Measurements from ENCODE around the gene BHLHE40. TPM values are rescaled to one million over a fixed set of nuclear protein-coding genes. Genes with fewer than 3 reads are reported as not detected.

Gene BHLHE40
- polyA plus RNA-seq, 2 of the 4 experiments (the other 2 are of a cell fraction) = 102 to 160 TPM

DNA sequence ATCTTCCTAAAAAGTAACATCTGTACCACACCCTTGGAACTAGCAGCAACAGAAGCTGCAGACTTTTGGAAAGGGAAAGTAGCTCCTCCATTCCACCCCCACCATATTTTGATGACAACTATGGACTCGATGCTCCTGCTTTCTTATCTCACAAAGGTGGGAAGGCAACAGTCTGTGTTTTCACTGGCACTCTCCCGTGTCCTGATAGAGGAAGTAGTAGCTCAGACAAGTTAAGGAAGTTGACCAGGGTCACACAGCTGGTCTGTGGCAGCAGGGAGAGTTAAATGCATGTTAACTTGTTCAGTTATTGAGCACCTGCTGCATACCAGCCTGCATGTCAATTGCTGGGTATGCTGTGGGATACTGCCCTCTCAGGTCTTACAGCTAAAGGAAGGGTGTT lies 33.1 kb downstream of the BHLHE40 start:
- H3K4me1 ChIP-seq = peaks cover 58% of the 10 kb centered on the region
- no peak overlapping the region for H3K4me3 ChIP-seq
- ChIA-PET POLR2A (interaction anchor here (1.6 to 2.8 kb wide), 4 partner anchors 11 to 33 kb away, joined by 9 to 26 read pairs (median 12); partner anchors contain the start of gene BHLHE40), CTCF (interaction anchor here (0.9 to 2.9 kb wide), 11 partner anchors 9 to 301 kb away, joined by 3 to 16 read pairs (median 5); partner anchors contain the start of gene BHLHE40)
- DNase-seq (ENCODE audit: low read depth in 1 of 2, low spot score in 1 of 2) (no peak), FAIRE-seq (no peak), ATAC-seq (no peak)
- peak overlapping the region; percentile 60 for H3K4me2 ChIP-seq
- WGBS (ENCODE audit: missing lambda C conversion rate) = 75% methylated on average over 2 of the region's 2 CpGs
- TF ChIP-seq POLR2AphosphoS2 (conservative IDR thresholded peaks at IDR 0.05; ENCODE audit: low read length) (no peak), FOSL2 (IDR thresholded peaks at IDR 0.05) (no peak), FOSL2 (CRISPR knock-in tag; IDR thresholded peaks at IDR 0.05) (no peak), HOXA7 (CRISPR knock-in tag; IDR thresholded peaks at IDR 0.05) (no peak), PHF8 (IDR thresholded peaks at IDR 0.05; ENCODE audit: borderline replicate concordance, low read depth) (no peak), TFCP2L1 (CRISPR knock-in tag; IDR thresholded peaks at IDR 0.05) (no peak), NFE2L2 (conservative IDR thresholded peaks at IDR 0.05; ENCODE audit: low read length) (no peak), MAFK (IDR thresholded peaks at IDR 0.05; ENCODE audit: partially characterized antibody) (no peak), MAZ (IDR thresholded peaks at IDR 0.05; ENCODE audit: borderline replicate concordance, low read depth, low read length) (no peak), RFX5 (IDR thresholded peaks at IDR 0.05) (no peak), EP300 (IDR thresholded peaks at IDR 0.05) (no peak), FOSB (CRISPR knock-in tag; IDR thresholded peaks at IDR 0.05) (no peak), SREBF2 (IDR thresholded peaks at IDR 0.05) (no peak), BHLHE40 (IDR thresholded peaks at IDR 0.05; ENCODE audit: low read depth, low read length) (no peak)
- TF ChIP-seq, protein P1, sequence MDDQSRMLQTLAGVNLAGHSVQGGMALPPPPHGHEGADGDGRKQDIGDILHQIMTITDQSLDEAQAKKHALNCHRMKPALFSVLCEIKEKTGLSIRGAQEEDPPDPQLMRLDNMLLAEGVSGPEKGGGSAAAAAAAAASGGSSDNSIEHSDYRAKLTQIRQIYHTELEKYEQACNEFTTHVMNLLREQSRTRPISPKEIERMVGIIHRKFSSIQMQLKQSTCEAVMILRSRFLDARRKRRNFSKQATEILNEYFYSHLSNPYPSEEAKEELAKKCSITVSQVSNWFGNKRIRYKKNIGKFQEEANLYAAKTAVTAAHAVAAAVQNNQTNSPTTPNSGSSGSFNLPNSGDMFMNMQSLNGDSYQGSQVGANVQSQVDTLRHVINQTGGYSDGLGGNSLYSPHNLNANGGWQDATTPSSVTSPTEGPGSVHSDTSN (IDR thresholded peaks at IDR 0.05) = no peak
- TF ChIP-seq, protein P2, sequence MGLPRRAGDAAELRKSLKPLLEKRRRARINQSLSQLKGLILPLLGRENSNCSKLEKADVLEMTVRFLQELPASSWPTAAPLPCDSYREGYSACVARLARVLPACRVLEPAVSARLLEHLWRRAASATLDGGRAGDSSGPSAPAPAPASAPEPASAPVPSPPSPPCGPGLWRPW (IDR thresholded peaks at IDR 0.05) = no peak
- TF ChIP-seq, protein P3, sequence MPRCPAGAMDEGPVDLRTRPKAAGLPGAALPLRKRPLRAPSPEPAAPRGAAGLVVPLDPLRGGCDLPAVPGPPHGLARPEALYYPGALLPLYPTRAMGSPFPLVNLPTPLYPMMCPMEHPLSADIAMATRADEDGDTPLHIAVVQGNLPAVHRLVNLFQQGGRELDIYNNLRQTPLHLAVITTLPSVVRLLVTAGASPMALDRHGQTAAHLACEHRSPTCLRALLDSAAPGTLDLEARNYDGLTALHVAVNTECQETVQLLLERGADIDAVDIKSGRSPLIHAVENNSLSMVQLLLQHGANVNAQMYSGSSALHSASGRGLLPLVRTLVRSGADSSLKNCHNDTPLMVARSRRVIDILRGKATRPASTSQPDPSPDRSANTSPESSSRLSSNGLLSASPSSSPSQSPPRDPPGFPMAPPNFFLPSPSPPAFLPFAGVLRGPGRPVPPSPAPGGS (IDR thresholded peaks at IDR 0.05) = no peak
- TF ChIP-seq, protein P4, sequence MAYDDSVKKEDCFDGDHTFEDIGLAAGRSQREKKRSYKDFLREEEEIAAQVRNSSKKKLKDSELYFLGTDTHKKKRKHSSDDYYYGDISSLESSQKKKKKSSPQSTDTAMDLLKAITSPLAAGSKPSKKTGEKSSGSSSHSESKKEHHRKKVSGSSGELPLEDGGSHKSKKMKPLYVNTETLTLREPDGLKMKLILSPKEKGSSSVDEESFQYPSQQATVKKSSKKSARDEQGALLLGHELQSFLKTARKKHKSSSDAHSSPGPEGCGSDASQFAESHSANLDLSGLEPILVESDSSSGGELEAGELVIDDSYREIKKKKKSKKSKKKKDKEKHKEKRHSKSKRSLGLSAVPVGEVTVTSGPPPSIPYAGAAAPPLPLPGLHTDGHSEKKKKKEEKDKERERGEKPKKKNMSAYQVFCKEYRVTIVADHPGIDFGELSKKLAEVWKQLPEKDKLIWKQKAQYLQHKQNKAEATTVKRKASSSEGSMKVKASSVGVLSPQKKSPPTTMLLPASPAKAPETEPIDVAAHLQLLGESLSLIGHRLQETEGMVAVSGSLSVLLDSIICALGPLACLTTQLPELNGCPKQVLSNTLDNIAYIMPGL (CRISPR knock-in tag; IDR thresholded peaks at IDR 0.05; ENCODE audit: borderline replicate concordance) = no peak
- TF ChIP-seq, protein P5, sequence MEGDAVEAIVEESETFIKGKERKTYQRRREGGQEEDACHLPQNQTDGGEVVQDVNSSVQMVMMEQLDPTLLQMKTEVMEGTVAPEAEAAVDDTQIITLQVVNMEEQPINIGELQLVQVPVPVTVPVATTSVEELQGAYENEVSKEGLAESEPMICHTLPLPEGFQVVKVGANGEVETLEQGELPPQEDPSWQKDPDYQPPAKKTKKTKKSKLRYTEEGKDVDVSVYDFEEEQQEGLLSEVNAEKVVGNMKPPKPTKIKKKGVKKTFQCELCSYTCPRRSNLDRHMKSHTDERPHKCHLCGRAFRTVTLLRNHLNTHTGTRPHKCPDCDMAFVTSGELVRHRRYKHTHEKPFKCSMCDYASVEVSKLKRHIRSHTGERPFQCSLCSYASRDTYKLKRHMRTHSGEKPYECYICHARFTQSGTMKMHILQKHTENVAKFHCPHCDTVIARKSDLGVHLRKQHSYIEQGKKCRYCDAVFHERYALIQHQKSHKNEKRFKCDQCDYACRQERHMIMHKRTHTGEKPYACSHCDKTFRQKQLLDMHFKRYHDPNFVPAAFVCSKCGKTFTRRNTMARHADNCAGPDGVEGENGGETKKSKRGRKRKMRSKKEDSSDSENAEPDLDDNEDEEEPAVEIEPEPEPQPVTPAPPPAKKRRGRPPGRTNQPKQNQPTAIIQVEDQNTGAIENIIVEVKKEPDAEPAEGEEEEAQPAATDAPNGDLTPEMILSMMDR (IDR thresholded peaks at IDR 0.05) = no peak
- H3K9me3 ChIP-seq = no peaks in the 10 kb centered on the region
- H3K27ac ChIP-seq = peak overlapping the region; percentile 94 to 98
